Spinal cord (tissue), 10 donors: ENCODE results near the gene DEDD. TPM values are rescaled to one million over a fixed set of nuclear protein-coding genes. Genes with fewer than 3 reads are reported as not detected.

ENCODE experiments used
- DNase-seq, 6 donors: peaks; one replicate each; pipeline versions ENCODE4 v3.0.0 to v3.0.0-alpha.2; 2013 to 2015; ENCODE audit warnings: low spot score in 6 of 6, low read depth in 4 of 6
- H3K27ac ChIP-seq: one replicate; pipeline ENCODE4 v1.5.1; 2013; ENCODE audit warnings: low read depth, low read length, control low read depth
- H3K27me3 ChIP-seq: one replicate; pipeline ENCODE4 v1.6.1; 2013; ENCODE audit warnings: low read length; ENCODE audit not compliant: control insufficient read depth, insufficient read depth
- H3K36me3 ChIP-seq: one replicate; pipeline ENCODE4 v1.6.1; 2013; ENCODE audit warnings: low read length; ENCODE audit not compliant: control insufficient read depth, insufficient read depth
- H3K4me1 ChIP-seq: one replicate; pipeline ENCODE4 v1.6.1; 2013; ENCODE audit warnings: low read length; ENCODE audit not compliant: control insufficient read depth, insufficient read depth
- H3K4me3 ChIP-seq: one replicate; pipeline ENCODE4 v1.5.1; 2013; ENCODE audit warnings: low read depth, low read length, control low read depth
- H3K9me3 ChIP-seq: one replicate; pipeline ENCODE4 v1.6.1; 2013; ENCODE audit warnings: low read length; ENCODE audit not compliant: control insufficient read depth, insufficient read depth
- WGBS: methylation state at CpG from one replicate; pipeline ENCODE4 v1.1.5; 2013; ENCODE audit warnings: missing lambda C conversion rate; ENCODE audit not compliant: insufficient coverage; 5-methylcytosine and 5-hydroxymethylcytosine counted together
- polyA plus RNA-seq, 2 donors: library from polyadenylated mRNA; unstranded; fragments of 120-200 nt; gene quantifications; one replicate each; pipeline ENCODE4 v1.2.1, GENCODE V29; 2013; ENCODE audit not compliant: insufficient read length in 2 of 2
- total RNA-seq, 2 donors: library from RNA; depleted of rRNA in 1 of 2; stranded (reverse); fragments of 120-200 nt in 1 of 2; fragments of >200 nt in 1 of 2; gene quantifications; one replicate each; pipeline versions ENCODE4 v1.2.3 to v1.2.4, GENCODE V29; 2013 to 2014
- donor health status: healthy.

The DEDD gene
- total and polyA plus RNA-seq, 4 donors: 16.3 to 61.5 (median 37.6) TPM

DNA sequence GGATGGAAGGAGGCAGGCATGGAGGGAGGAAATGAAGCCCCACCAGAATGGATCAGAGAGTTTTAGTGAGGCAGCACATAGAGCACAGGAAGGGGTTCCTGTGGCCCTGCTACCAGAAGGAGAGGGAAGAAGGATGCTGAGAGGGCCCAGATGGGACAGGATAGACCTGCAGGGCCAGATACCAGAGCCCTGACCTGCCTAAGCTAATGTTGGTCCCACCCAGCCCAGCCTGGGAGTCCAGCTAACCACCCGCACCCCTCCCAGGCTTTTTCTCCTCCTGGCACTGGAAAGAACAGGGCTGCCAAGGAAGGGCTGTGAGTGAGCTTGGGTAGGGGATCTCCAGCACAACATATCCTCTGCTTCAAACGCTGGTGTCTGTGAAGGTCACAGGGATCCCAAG, 50.0 kb downstream of the DEDD start:
- no peaks in the 10 kb centered on the region for H3K36me3 ChIP-seq
- 67% methylated on average over 1 of the region's 2 CpGs for WGBS
- H3K4me3 ChIP-seq: no peak overlapping the region
- no peaks in the 10 kb centered on the region for H3K9me3 ChIP-seq
- no peaks in the 10 kb centered on the region for H3K27me3 ChIP-seq
- DNase-seq: no peak
- no peak overlapping the region for H3K27ac ChIP-seq
- H3K4me1 ChIP-seq: no peaks in the 10 kb centered on the region

- H3K9me3 ChIP-seq: no peaks in the 10 kb centered on the region
- no peak for DNase-seq
- no peaks in the 10 kb centered on the region for H3K27me3 ChIP-seq
- no peak overlapping the region for H3K4me3 ChIP-seq
- no peaks in the 10 kb centered on the region for H3K36me3 ChIP-seq
- WGBS: 77% methylated on average over 5 of the region's 5 CpGs
- no peaks in the 10 kb centered on the region for H3K4me1 ChIP-seq
- H3K27ac ChIP-seq: no peak overlapping the region
These were observed 50.9 kb downstream of the DEDD start for GRCh38 chr1:161081519-161081918.

DNA sequence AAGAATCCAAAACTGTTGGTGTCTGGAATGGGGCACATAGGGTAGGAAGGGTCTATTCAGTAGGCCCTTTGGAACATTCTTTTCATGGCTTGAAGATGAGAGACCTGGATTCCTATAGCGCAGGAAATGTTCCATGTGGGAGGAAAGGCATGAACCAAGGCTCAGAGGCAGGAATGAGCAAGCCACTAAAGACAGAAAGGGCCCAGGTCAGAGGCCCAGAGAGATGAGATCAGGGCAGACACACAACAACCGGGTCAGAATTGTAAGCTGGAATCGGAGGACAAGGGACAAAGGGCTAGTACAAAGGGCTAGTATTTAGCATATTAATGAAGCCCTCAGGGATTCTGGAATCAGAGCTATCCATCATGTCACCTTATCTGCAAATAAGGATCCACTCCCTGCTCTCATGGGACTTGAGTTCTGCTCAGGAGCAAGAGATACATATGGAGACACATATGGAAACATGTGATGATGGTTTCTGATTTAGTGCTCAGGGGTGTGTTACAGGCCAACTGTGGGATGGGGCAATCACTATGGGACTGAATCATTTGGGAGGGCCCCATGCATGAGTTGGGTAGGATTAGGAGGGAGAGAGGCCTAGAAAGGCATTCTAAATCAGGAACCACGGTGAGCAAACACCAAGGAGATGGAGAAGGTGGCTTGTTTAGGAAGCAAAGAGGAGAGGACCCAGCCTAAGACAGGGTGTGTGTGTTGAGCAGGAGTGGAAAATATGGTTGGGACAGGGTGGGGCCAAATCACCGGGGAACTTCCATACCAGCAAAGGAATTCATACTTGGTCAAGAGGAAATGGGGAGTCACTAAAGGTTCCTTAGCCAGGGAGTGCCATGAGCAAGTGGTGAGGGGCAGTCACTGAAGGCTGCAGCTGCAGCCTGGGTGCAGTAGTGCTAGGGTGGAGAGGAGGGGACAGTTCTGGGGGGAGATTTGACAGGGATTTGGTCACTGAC, 51.7 kb downstream of the DEDD start:
- 47% methylated on average over 4 of the region's 5 CpGs for WGBS
- no peak overlapping the region for H3K27ac ChIP-seq
- no peak for DNase-seq
- no peaks in the 10 kb centered on the region for H3K4me1 ChIP-seq
- no peaks in the 10 kb centered on the region for H3K27me3 ChIP-seq
- no peak overlapping the region for H3K4me3 ChIP-seq
- no peaks in the 10 kb centered on the region for H3K9me3 ChIP-seq
- H3K36me3 ChIP-seq: no peaks in the 10 kb centered on the region

DNA sequence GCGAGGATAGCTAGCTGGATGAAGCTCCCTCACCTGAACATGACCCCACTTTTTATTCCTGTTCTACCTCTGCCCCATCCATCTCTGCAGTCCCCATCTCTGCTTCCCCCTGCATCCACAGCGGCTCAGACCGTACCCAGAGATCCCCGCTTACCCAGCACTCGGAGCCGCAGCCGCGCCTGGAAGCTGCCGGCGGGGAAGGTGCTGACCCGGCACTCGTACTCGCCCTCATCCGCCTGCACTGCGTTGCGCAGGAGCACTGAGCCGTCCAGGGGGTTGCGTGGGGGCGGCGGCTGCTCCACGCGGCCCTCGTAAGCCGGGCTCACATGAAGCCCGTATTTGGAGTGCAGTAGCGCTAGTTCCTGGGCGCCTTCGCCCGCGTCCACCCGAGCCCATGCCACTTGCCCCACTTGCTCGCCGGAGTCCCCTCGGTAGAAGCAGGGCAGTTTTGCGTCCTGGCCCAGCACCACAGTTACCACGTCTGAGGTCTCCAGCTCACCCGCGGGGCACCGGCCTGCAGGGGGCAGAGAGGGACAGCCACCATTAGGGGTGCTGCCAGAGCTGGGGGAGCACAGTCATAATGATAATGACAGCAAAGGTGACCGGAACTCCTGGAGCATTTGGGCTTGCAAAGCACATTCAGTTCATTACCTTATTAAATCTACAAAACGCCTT, 52.9 kb downstream of the DEDD start:
- 57% methylated on average over 39 of the region's 41 CpGs for WGBS
- no peak overlapping the region for H3K4me3 ChIP-seq
- no peaks in the 10 kb centered on the region for H3K4me1 ChIP-seq
- H3K9me3 ChIP-seq: no peaks in the 10 kb centered on the region
- no peak for DNase-seq
- H3K27me3 ChIP-seq: no peaks in the 10 kb centered on the region
- no peaks in the 10 kb centered on the region for H3K36me3 ChIP-seq
- no peak overlapping the region for H3K27ac ChIP-seq

- no peaks in the 10 kb centered on the region for H3K9me3 ChIP-seq
- H3K36me3 ChIP-seq: no peaks in the 10 kb centered on the region
- no peaks in the 10 kb centered on the region for H3K4me1 ChIP-seq
- no peaks in the 10 kb centered on the region for H3K27me3 ChIP-seq
- whole genome bisulfite sequencing: 56% methylated on average over 8 of the region's 9 CpGs
- no peak for DNase-seq
- H3K27ac ChIP-seq: no peak overlapping the region
- H3K4me3 ChIP-seq: no peak overlapping the region
These were observed 55.0 kb downstream of the DEDD start for GRCh38 chr1:161077426-161077825.

GRCh38 chr1:161076410-161076809, 56.1 kb downstream of the DEDD start:
- no peak for DNase-seq
- H3K9me3 ChIP-seq: no peaks in the 10 kb centered on the region
- no peak overlapping the region for H3K4me3 ChIP-seq
- H3K36me3 ChIP-seq: no peaks in the 10 kb centered on the region
- no peaks in the 10 kb centered on the region for H3K27me3 ChIP-seq
- no peak overlapping the region for H3K27ac ChIP-seq
- no peaks in the 10 kb centered on the region for H3K4me1 ChIP-seq

DNA sequence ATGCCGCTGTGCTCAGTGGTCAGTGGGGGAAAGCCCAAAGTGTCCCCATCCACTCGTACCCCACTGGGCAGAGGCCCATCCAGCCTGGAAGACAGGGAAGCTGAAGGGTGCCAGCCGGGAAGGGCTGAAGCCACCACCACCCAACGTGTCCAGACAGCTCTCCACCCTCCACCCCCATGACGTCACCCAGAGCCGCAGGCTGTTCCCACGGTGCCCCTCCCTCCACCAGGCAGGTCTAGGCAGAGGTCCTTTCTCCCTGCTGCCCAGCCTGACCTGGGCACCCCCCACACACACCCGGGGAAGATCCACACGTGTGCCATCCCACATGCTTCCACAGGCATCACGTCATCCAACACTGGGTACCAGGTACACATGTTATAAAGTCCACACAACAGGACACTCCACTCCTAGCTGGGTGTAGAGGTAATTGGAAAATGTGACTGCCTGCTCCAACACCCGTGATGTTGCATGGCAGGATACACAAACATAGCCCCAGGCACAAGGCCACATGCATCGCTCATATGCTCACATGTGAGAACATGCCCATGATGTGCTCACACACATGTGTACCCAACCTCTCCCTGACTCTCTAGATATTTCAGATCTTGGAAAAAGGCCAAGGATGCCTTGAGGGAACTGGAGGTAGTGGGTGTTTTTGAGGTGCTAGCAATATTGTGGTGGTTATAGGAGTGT, 57.6 kb downstream of the DEDD start:
- Histone ChIP-seq H3K9me3 (no peaks in the 10 kb centered on the region), H3K4me3 (no peak overlapping the region), H3K27me3 (no peaks in the 10 kb centered on the region), H3K4me1 (no peaks in the 10 kb centered on the region), H3K27ac (no peak overlapping the region), H3K36me3 (no peaks in the 10 kb centered on the region)
- no peak for DNase-seq
- whole genome bisulfite sequencing: 87% methylated on average over 9 of the region's 12 CpGs

DNA sequence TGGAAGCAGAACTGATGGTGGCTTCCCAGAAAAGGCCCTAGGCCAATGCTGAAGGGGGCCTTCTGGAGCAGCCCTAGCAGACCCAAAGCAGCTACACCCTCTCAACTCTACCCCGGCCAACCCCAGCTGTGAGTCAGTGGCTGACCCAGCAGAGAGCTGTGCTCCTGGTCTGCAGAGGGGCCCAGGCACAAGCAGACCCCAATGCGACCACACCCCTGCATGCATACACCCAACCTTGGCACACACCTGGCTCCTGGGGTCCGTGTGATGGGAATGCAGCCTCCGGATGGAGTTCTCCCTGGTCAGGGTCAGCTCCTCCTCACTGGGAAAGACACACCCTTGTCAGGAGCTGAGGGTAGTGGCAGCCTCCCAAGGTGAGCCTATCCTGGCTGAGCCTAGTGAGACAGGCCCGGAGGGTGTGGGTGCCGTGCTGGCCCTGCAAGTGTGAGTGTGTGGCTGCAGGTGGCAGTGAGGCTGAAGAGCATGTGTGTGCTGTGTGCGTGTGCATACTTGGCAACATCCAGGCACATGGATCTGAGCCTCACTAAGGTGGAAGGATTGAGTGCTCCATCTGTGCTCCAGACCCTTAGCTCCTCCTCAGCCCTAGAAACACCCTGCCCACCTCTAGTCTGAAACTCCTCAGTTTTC, 58.9 kb downstream of the DEDD start:
- WGBS: 90% methylated on average over 5 of the region's 7 CpGs
- no peaks in the 10 kb centered on the region for H3K36me3 ChIP-seq
- no peak for DNase-seq
- no peak overlapping the region for H3K4me3 ChIP-seq
- no peak overlapping the region for H3K27ac ChIP-seq
- H3K9me3 ChIP-seq: no peaks in the 10 kb centered on the region
- no peaks in the 10 kb centered on the region for H3K4me1 ChIP-seq
- no peaks in the 10 kb centered on the region for H3K27me3 ChIP-seq

DNA sequence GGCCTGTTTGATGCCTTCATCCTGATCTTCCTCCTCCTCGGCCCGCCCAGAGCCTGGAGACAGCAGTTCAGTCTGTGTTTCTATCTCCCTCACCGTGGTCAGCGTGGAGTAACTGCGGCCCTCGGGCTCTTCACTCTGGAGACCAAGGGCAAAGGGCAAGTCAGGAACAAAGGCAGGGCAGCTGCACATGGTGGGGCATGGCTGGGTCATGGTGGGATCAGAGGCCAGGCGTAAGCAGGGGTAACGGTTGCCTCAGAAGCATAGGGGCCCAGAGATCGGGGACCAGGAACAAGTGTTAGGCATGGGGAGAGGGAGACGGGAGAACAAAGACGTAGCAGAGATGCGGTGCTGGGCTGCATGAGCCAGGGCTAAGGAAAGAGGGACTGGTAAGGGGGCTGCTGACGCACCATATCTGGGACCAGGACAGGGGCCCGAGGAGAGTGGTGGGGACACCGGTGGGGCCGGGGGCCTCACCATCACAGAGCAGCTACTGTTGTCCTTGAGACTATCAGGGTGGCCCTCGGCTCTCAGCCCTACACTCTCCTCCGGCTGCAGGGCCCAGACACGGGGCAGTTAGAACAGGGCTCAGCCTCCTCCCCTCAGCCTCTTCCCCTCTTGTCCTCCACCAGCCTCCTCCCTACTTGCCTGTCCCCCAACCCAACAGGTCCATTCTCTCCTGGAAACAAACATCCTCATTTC, 59.6 kb downstream of the DEDD start:
- Histone ChIP-seq H3K9me3 (no peaks in the 10 kb centered on the region), H3K27me3 (no peaks in the 10 kb centered on the region), H3K36me3 (no peaks in the 10 kb centered on the region), H3K27ac (no peak overlapping the region), H3K4me1 (no peaks in the 10 kb centered on the region), H3K4me3 (no peak overlapping the region)
- WGBS: 62% methylated on average over 19 of the region's 19 CpGs
- DNase-seq: no peak
